ENCODE results near the gene STING1. TPM values are rescaled to one million over a fixed set of nuclear protein-coding genes. Genes with fewer than 3 reads are reported as not detected.

The STING1 gene
- total RNA-seq, 2 donors from 2014 or later = 0.20 TPM; not detected in 1

GRCh38 chr5:139524446-139524845, 41.9 kb upstream of the STING1 start:
- TF ChIP-seq CTCF (conservative IDR thresholded peaks at IDR 0.05) = no peak
- no peaks in the 10 kb centered on the region for H3K36me3 ChIP-seq (ENCODE audit: control insufficient read depth, insufficient read depth, low read length)
- H3K4me1 ChIP-seq (ENCODE audit: control insufficient read depth, insufficient read depth, low read length) = no peaks in the 10 kb centered on the region
- no peak for DNase-seq
- no peak overlapping the region for H3K4me3 ChIP-seq (ENCODE audit: low read length)
- no peak overlapping the region for H3K4me3 Mint-ChIP-seq
- peaks cover 34% of the 10 kb centered on the region for H3K4me1 Mint-ChIP-seq
- H3K9me3 Mint-ChIP-seq = peaks cover 3% of the 10 kb centered on the region
- H3K36me3 Mint-ChIP-seq (ENCODE audit: low read depth) = no peaks in the 10 kb centered on the region
- peaks cover 3% of the 10 kb centered on the region for H3K27me3 Mint-ChIP-seq (ENCODE audit: insufficient read depth)
- no peak overlapping the region for H3K27ac Mint-ChIP-seq
- H3K9me3 ChIP-seq (ENCODE audit: control insufficient read depth, low read length) = no peaks in the 10 kb centered on the region
- H3K27me3 ChIP-seq (ENCODE audit: control insufficient read depth, insufficient read depth, low read length, poor library complexity, severe bottlenecking) = no peaks in the 10 kb centered on the region
- H3K27ac ChIP-seq (ENCODE audit: low read depth, low read length) = no peak overlapping the region
- no peak overlapping the region for H3K9ac ChIP-seq (ENCODE audit: extremely low read depth, low read length, poor library complexity, severe bottlenecking)
- WGBS, 2 experiments (ENCODE audit: insufficient coverage in 1 of 2, insufficient read length in 1 of 2) = 45% methylated on average over 3 of the region's 4 CpGs; no CpG with 5 or more reads in 1 of the 2 experiments

- peak overlapping the region; percentile 74 for H3K27ac Mint-ChIP-seq
- H3K4me1 Mint-ChIP-seq = peaks cover 36% of the 10 kb centered on the region
Observed at GRCh38 chr5:139523635-139524445, 41.3 kb upstream of the STING1 start.

More at GRCh38 chr5:139523635-139524445, 41.3 kb upstream of the STING1 start:
- Histone ChIP-seq H3K36me3 (ENCODE audit: control insufficient read depth, insufficient read depth, low read length) (no peaks in the 10 kb centered on the region), H3K4me1 (ENCODE audit: control insufficient read depth, insufficient read depth, low read length) (no peaks in the 10 kb centered on the region), H3K27ac (ENCODE audit: low read depth, low read length) (no peak overlapping the region), H3K9me3 (ENCODE audit: control insufficient read depth, low read length) (no peaks in the 10 kb centered on the region), H3K4me3 (ENCODE audit: low read length) (no peak overlapping the region), H3K27me3 (ENCODE audit: control insufficient read depth, insufficient read depth, low read length, poor library complexity, severe bottlenecking) (no peaks in the 10 kb centered on the region), H3K9ac (ENCODE audit: extremely low read depth, low read length, poor library complexity, severe bottlenecking) (no peak overlapping the region)
- H3K27me3 Mint-ChIP-seq (ENCODE audit: insufficient read depth) = peaks cover 3% of the 10 kb centered on the region
- H3K36me3 Mint-ChIP-seq (ENCODE audit: low read depth) = no peaks in the 10 kb centered on the region
- peak; percentile 92 for DNase-seq
- peaks cover 3% of the 10 kb centered on the region for H3K9me3 Mint-ChIP-seq
- 48 to 61% methylated on average over 8 to 10 of the region's 10 CpGs for WGBS, 2 experiments (ENCODE audit: insufficient coverage in 1 of 2, insufficient read length in 1 of 2)
- H3K4me3 Mint-ChIP-seq = no peak overlapping the region
- no peak for TF ChIP-seq CTCF (conservative IDR thresholded peaks at IDR 0.05)

Measured in endodermal cell (in vitro differentiated cells).